Ishikawa (cell line): ENCODE results near the gene DECR2.

Experiments
- FOXM1 ChIP-seq: IDR thresholded peaks from 2 replicates; pipeline ENCODE4 v1.6.1; 2012; ENCODE audit warnings: low read depth, borderline replicate concordance
- TAF1 ChIP-seq: IDR thresholded peaks from 2 replicates; pipeline ENCODE4 v1.6.1; 2012; ENCODE audit warnings: low read depth, mild to moderate bottlenecking

DNA sequence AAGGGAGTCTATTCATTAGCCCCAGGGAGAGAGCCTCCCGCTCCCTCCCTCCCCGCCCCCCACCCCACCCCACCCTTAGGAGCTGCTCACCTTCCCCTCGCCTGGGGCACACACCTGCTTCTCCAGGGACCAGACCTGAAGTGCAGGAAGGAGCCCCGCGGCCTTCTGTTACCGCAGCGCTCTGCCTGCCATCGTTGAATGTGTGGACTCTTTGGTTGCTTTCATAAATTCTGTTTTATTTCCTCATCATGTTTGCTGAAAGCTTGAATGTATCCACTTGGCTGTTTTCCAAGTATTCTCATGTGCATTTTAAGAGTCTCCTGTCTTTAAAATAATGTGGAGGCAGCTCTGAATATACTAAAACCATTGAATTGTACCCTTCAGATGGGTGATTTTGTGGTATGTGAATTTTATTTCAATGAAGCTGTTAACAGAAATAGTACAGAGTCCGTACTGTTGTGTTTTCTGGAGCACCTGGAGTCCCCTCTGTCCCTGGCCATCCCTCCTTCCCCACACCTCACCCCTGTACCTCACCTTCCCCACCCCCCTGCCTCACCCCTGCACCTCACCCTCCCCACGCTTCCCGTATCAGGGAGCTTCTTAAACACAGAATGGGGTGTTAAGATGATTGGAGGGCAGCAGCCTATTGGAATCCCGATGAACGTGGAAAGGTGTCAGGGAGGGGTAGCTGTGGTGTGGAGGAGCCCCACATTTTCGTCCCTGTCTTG, 49.3 kb downstream of the DECR2 start:
- TF ChIP-seq TAF1, result no peak
- TF ChIP-seq FOXM1, result no peak
